Measurements from ENCODE around the gene BMI1. TPM values are rescaled to one million over a fixed set of nuclear protein-coding genes. Genes with fewer than 3 reads are reported as not detected.
A peak's percentile ranks its signal among the peaks of the same experiment; 100 is the strongest.

Gene BMI1
- total and polyA plus RNA-seq, 2 of the 4 experiments (the other 2 are of a cell fraction): 19.7 to 25.8 TPM

DNA sequence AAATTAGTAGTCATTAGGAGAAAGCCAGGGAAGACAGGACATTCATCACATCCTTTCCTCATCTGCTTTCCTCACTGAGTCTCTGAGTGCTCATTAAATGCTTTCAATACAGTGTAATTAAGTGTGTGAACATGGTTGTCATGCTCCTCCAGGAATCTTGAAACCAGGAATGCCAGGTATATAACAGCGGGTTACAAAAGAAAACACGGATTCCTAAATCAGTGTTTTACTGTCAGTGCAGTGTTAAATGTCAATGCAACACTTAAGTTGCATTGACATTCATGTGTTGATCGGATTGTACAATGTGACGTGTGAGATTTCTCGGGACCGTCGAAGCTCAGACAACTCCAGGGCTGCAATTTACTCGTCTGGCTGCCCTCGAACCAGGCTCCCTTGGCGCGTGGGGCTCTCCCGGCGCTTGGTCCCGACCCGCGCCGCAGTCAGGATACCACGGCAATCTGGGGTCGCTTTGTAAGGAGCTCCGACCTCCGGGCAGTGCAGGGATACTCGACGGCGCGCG lies 23.9 kb downstream of the BMI1 start:
- Histone ChIP-seq H3K9me1 (ENCODE audit: insufficient read depth, low read length) (no peaks in the 10 kb centered on the region), H2AK5ac (ENCODE audit: low read depth, low read length) (no peak overlapping the region), H3K4me2 (ENCODE audit: low read depth, low read length) (no peak overlapping the region), H3K4me3 (ENCODE audit: insufficient read depth, low read depth, low read length) (no peak overlapping the region), H4K8ac (ENCODE audit: low read depth in 2 of 2, low read length in 2 of 2) (no peak overlapping the region), H3K4ac (ENCODE audit: low read depth, low read length) (no peak overlapping the region), H4K5ac (ENCODE audit: low read depth, low read length) (no peak overlapping the region), H4K91ac (ENCODE audit: insufficient read depth, low read depth, low read length) (no peak overlapping the region), H3K56ac (ENCODE audit: extremely low read depth, insufficient read depth, low read length) (no peak overlapping the region), H2AK9ac (replicated peaks; ENCODE audit: low read depth, low read length, poor library complexity) (no peak overlapping the region), H3K9me3 (ENCODE audit: control insufficient read depth, insufficient read depth, low read length) (peaks cover 14% of the 10 kb centered on the region), H3K79me1 (ENCODE audit: low read depth in 1 of 2, low read length in 2 of 2) (no peaks in the 10 kb centered on the region), H3K23ac (ENCODE audit: low read depth, low read length) (no peak overlapping the region), H4K20me1 (ENCODE audit: insufficient read depth, low read length) (no peaks in the 10 kb centered on the region), H3K4me1 (ENCODE audit: control insufficient read depth, insufficient read depth, low read length) (no peaks in the 10 kb centered on the region), H3K9ac (ENCODE audit: low read depth, low read length) (no peak overlapping the region), H2BK20ac (ENCODE audit: low read depth, low read length) (no peak overlapping the region), H3K36me3 (ENCODE audit: control insufficient read depth, insufficient read depth, low read length) (no peaks in the 10 kb centered on the region), H2BK5ac (ENCODE audit: low read depth, low read length, poor library complexity, severe bottlenecking) (no peak overlapping the region), H2BK120ac (ENCODE audit: low read depth, low read length) (no peak overlapping the region), H2BK15ac (ENCODE audit: low read depth, low read length) (no peak overlapping the region), H3K27me3 (ENCODE audit: control insufficient read depth, insufficient read depth, low read length) (peaks cover 52% of the 10 kb centered on the region), H3K14ac (replicated peaks; ENCODE audit: low read depth, low read length) (no peak overlapping the region), H3K18ac (ENCODE audit: low read depth, low read length) (no peak overlapping the region), H3K27ac (ENCODE audit: insufficient read depth, low read length) (no peak overlapping the region), H2AFZ (replicated peaks; ENCODE audit: low read length, poor library complexity) (peak overlapping the region; percentile 75)
- CTCF ChIA-PET: no interaction called here
- POLR2A ChIA-PET (ENCODE audit: unreplicated experiment): no interaction called here
- no TSS peak for BruUV-seq (replicated peaks)
- 8% methylated on average over 11 of the region's 26 CpGs; no CpG with 5 or more reads in 1 of the 2 experiments for WGBS, 2 experiments (ENCODE audit: extremely low coverage in 2 of 2, insufficient read length in 1 of 2)
- no peak for ATAC-seq (ENCODE audit: low read depth)
- dilution Hi-C loops (cut with HindIII; ENCODE audit: low sequenced_read_pairs, unreplicated experiment) (no loop called here), in situ Hi-C loops (cut with MboI; ENCODE audit: low sequenced_read_pairs) (no loop called here), intact Hi-C loops (cut with micrococcal nuclease) (loop anchor here (5.0 kb wide), 2 partner anchors 367 to 642 kb away; partner anchors contain the start of gene PIP4K2A)
- TF ChIP-seq, protein P1, sequence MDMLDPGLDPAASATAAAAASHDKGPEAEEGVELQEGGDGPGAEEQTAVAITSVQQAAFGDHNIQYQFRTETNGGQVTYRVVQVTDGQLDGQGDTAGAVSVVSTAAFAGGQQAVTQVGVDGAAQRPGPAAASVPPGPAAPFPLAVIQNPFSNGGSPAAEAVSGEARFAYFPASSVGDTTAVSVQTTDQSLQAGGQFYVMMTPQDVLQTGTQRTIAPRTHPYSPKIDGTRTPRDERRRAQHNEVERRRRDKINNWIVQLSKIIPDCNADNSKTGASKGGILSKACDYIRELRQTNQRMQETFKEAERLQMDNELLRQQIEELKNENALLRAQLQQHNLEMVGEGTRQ (IDR thresholded peaks at IDR 0.05; ENCODE audit: low read depth, low read length): no peak
- TF ChIP-seq MAZ (IDR thresholded peaks at IDR 0.05; ENCODE audit: borderline replicate concordance, low read depth, low read length): no peak
- TF ChIP-seq SMC3 (IDR thresholded peaks at IDR 0.05; ENCODE audit: low read depth, low read length): no peak
- no peak for TF ChIP-seq FOS (IDR thresholded peaks at IDR 0.05; ENCODE audit: low read depth, low read length)
- no peak for DNase-seq
